Endothelial cell of umbilical vein (primary cell): ENCODE data around the gene SMURF1. TPM values are rescaled to one million over a fixed set of nuclear protein-coding genes. Genes with fewer than 3 reads are reported as not detected.

ENCODE experiments used
- BruUV-seq: library from RNA; stranded (reverse); fragments of 400-500 nt; replicated peaks from 2 replicates; lab custom pipeline; 2021; lab: Mats Ljungman, UMichigan
- CTCF ChIA-PET: fragments of 300-600, 350-600 bp; sonication (Branson Sonifier 250); formaldehyde crosslinking; loops from one replicate; lab custom pipeline; 2021; ENCODE audit warnings: antibody characterized with exemption, inconsistent platforms; lab: Charles Lee
- POLR2A ChIA-PET: fragments of 300-600, 350-600 bp; sonication (Branson Sonifier 250); formaldehyde crosslinking; loops from one replicate; lab custom pipeline; 2021; ENCODE audit warnings: antibody characterized with exemption, inconsistent platforms; lab: Charles Lee
- DNase-seq: peaks from one replicate; pipeline ENCODE4 v3.0.0-alpha.2; 2011; ENCODE audit warnings: low read depth, low spot score
- FAIRE-seq: peaks from 2 replicates; lab custom pipeline; 2011; peaks lifted over from hg19 to GRCh38; lab: Jason Lieb, UNC
- H2AFZ ChIP-seq: 2 replicates; pipeline ENCODE4 v1.6.0; 2012; ENCODE audit warnings: low read depth, low read length, control low read depth, inconsistent platforms
- H3K27ac ChIP-seq: 2 replicates; pipeline ENCODE4 v1.5.1; 2011; ENCODE audit warnings: low read depth, mild to moderate bottlenecking, control low read depth, low read length, moderate library complexity; ENCODE audit not compliant: insufficient read depth
- H3K27me3 ChIP-seq, 2 experiments: 2 replicates each; pipeline versions ENCODE4 v1.6.0 to v1.6.1; 2011; ENCODE audit warnings: low read length in 2 of 2, mixed read lengths in 1 of 2; ENCODE audit not compliant: control insufficient read depth in 2 of 2, insufficient read depth in 2 of 2
- H3K36me3 ChIP-seq, 2 experiments: 2 replicates in 1 of 2; 3 replicates in 1 of 2; pipeline ENCODE4 v1.5.1; 2011; ENCODE audit warnings: low read length in 2 of 2, mild to moderate bottlenecking in 1 of 2, moderate library complexity in 1 of 2; ENCODE audit not compliant: control insufficient read depth in 2 of 2, insufficient read depth in 2 of 2; ENCODE audit errors: extremely low read depth in 1 of 2
- H3K4me1 ChIP-seq: 3 replicates; pipeline ENCODE4 v1.5.1; 2011; ENCODE audit warnings: mild to moderate bottlenecking, low read length; ENCODE audit not compliant: control insufficient read depth, insufficient read depth; ENCODE audit errors: extremely low read depth
- H3K4me2 ChIP-seq: 2 replicates; pipeline ENCODE4 v1.6.1; 2011; ENCODE audit warnings: low read length, control low read depth, mixed read lengths; ENCODE audit not compliant: insufficient read depth
- H3K4me3 ChIP-seq, 3 experiments: fragments of 200-600 bp in 1 of 3; sonication (generic), shearing (Covaris generic) in 1 of 3; replicated peaks in 1 of 3; 2 replicates each; pipeline ENCODE4 v1.5.1; 2011 to 2016; ENCODE audit warnings: control low read depth in 3 of 3, low read length in 3 of 3, mild to moderate bottlenecking in 2 of 3, inconsistent platforms in 1 of 3, low read depth in 1 of 3, moderate library complexity in 1 of 3; ENCODE audit not compliant: insufficient read depth in 1 of 3
- H3K79me2 ChIP-seq: 2 replicates; pipeline ENCODE4 v1.6.0; 2012; ENCODE audit warnings: low read length, inconsistent platforms; ENCODE audit not compliant: control insufficient read depth, insufficient read depth
- H3K9ac ChIP-seq: replicated peaks from 2 replicates; pipeline ENCODE3; 2011; ENCODE audit warnings: low read length, control low read depth; ENCODE audit not compliant: insufficient read depth; ENCODE audit errors: extremely low read depth
- H3K9me1 ChIP-seq: replicated peaks from 3 replicates; pipeline ENCODE4 v1.6.0; 2011; ENCODE audit warnings: mild to moderate bottlenecking, low read length; ENCODE audit not compliant: control insufficient read depth, insufficient read depth; ENCODE audit errors: extremely low read depth
- H3K9me3 ChIP-seq: replicated peaks from 2 replicates; pipeline ENCODE4 v1.5.1; 2012; ENCODE audit warnings: low read length, inconsistent platforms; ENCODE audit not compliant: control insufficient read depth, insufficient read depth
- H4K20me1 ChIP-seq: replicated peaks from 2 replicates; pipeline ENCODE3; 2011; ENCODE audit warnings: mild to moderate bottlenecking, low read length; ENCODE audit not compliant: control insufficient read depth, insufficient read depth; ENCODE audit errors: extremely low read depth
- EZH2 ChIP-seq: IDR thresholded peaks from 2 replicates; pipeline ENCODE4 v1.6.1; 2012; ENCODE audit warnings: borderline replicate concordance, low read depth, mild to moderate bottlenecking, moderate library complexity, low read length, inconsistent platforms; ENCODE audit not compliant: severe bottlenecking
- FOS ChIP-seq: IDR thresholded peaks from 2 replicates; pipeline ENCODE4 v1.6.1; 2011; ENCODE audit warnings: mild to moderate bottlenecking, low read length, moderate library complexity, borderline replicate concordance; ENCODE audit not compliant: insufficient read depth
- GATA2 ChIP-seq: IDR thresholded peaks from 2 replicates; pipeline ENCODE4 v1.7.0; 2011; ENCODE audit warnings: low read depth, mild to moderate bottlenecking, moderate library complexity, mixed read lengths, low read length; ENCODE audit not compliant: insufficient read length, insufficient read depth
- JUN ChIP-seq: IDR thresholded peaks from 2 replicates; pipeline ENCODE4 v1.6.1; 2011; ENCODE audit warnings: borderline replicate concordance, low read depth; ENCODE audit not compliant: insufficient read length, insufficient read depth
- MYC ChIP-seq: IDR thresholded peaks from one replicate; pipeline ENCODE4 v1.6.1; 2011; ENCODE audit warnings: mild to moderate bottlenecking, low read depth, low read length
- POLR2A ChIP-seq: IDR thresholded peaks from 2 replicates; pipeline ENCODE4 v1.6.1; 2012; ENCODE audit warnings: low read depth, mild to moderate bottlenecking, control low read depth, low read length
- POLR2AphosphoS5 ChIP-seq: IDR thresholded peaks from 2 replicates; pipeline ENCODE4 v1.6.1; 2012; ENCODE audit warnings: low read depth, mild to moderate bottlenecking, control low read depth, low read length, moderate library complexity; ENCODE audit not compliant: insufficient read depth
- dilution Hi-C: fragments of 300-500 bp; cut with MboI; formaldehyde crosslinking; loops from one replicate; pipeline ENCODE4 v1.15.0; 2019; ENCODE audit warnings: low sequenced_read_pairs; ENCODE audit not compliant: extremely low pct_ligation_motif_present
- intact Hi-C: fragments of 100-400 bp; cut with micrococcal nuclease; formaldehyde crosslinking; loops from one replicate; pipeline ENCODE4 v1.10.0; 2022
- polyA plus RNA-seq, 4 experiments: library from polyadenylated mRNA; depleted of rRNA in 3 of 4; stranded (reverse) in 3 of 4; unstranded in 1 of 4; fragments of >200 nt; gene quantifications; 2 replicates each; pipeline versions ENCODE4 v1.2.1 to v1.2.3, GENCODE V29; 2011 to 2012; ENCODE audit warnings: missing spikeins in 1 of 4
- total RNA-seq: library from RNA; stranded (reverse); gene quantifications from 2 replicates; pipeline ENCODE4 v1.2.3, GENCODE V29; 2021
- TF ChIP-seq, protein P1 (sequence below): IDR thresholded peaks from 2 replicates; pipeline ENCODE4 v1.6.1; 2011; ENCODE audit not compliant: insufficient read depth, insufficient read length
- TF ChIP-seq, protein P2 (sequence below), 2 donors: IDR thresholded peaks; 1 replicate in 1 of 2; 2 replicates in 1 of 2; pipeline ENCODE4 v1.5.1; 2011; ENCODE audit warnings: low read length in 2 of 2, mild to moderate bottlenecking in 2 of 2, moderate library complexity in 2 of 2, control low read depth in 1 of 2, inconsistent platforms in 1 of 2, low read depth in 1 of 2; ENCODE audit not compliant: insufficient read depth in 1 of 2; ENCODE audit errors: extremely low read depth in 1 of 2

Gene SMURF1
- total and polyA plus RNA-seq, 2 donors (not counting 3 experiments of a cell fraction or from before 2014, with no cell fraction given), result 11.5 to 22.8 TPM

DNA sequence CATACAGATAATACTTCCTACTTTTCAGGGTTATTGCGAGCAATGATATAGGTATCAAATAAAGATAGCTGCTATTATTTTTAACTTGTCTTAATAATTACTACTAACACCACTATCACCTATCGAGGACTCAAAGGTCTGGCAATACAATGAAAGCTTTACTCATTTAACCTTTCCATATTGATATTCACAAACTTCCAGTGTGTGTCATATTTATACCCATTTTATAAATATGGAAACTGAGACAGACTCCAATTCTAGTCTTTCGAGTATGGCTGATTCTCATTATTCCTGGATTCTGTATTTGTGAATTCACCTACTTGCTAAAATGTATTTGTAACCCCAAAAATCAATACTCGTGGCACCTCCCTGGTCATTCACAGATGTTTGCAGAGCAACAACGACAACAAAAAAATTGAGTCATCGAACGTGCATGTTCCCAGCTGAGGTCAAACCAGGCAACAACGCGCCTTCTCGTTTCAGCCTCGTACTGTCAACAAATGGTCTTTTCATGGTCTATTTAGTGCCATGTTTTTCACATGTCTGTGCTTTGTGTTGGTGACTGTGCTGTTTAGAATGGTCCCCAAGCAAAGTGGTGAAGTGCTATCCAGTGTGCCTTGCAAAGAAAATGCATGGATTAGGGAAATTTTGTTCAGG is 51.7 kb downstream of the SMURF1 start:
- DNase-seq, result no peak
- Histone ChIP-seq H3K9ac (no peak overlapping the region), H3K36me3 (no peaks in the 10 kb centered on the region), H2AFZ (no peak overlapping the region), H3K9me3 (no peaks in the 10 kb centered on the region), H3K79me2 (peaks cover 70% of the 10 kb centered on the region), H3K27ac (no peak overlapping the region), H3K27me3 (no peaks in the 10 kb centered on the region), H3K4me2 (no peak overlapping the region), H3K4me3 (no peak overlapping the region), H4K20me1 (peaks cover 6% of the 10 kb centered on the region), H3K4me1 (no peaks in the 10 kb centered on the region), H3K9me1 (no peaks in the 10 kb centered on the region)
- dilution Hi-C loops (no loop called here), intact Hi-C loops (no loop called here)
- ChIA-PET CTCF (no interaction called here), POLR2A (no interaction called here)
- no TSS peak for BruUV-seq
- TF ChIP-seq EZH2 (no peak), GATA2 (no peak), FOS (no peak), POLR2AphosphoS5 (no peak), POLR2A (no peak), MYC (no peak), JUN (no peak)
- TF ChIP-seq, protein P1, sequence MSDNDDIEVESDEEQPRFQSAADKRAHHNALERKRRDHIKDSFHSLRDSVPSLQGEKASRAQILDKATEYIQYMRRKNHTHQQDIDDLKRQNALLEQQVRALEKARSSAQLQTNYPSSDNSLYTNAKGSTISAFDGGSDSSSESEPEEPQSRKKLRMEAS, result no peak
- TF ChIP-seq, protein P2, sequence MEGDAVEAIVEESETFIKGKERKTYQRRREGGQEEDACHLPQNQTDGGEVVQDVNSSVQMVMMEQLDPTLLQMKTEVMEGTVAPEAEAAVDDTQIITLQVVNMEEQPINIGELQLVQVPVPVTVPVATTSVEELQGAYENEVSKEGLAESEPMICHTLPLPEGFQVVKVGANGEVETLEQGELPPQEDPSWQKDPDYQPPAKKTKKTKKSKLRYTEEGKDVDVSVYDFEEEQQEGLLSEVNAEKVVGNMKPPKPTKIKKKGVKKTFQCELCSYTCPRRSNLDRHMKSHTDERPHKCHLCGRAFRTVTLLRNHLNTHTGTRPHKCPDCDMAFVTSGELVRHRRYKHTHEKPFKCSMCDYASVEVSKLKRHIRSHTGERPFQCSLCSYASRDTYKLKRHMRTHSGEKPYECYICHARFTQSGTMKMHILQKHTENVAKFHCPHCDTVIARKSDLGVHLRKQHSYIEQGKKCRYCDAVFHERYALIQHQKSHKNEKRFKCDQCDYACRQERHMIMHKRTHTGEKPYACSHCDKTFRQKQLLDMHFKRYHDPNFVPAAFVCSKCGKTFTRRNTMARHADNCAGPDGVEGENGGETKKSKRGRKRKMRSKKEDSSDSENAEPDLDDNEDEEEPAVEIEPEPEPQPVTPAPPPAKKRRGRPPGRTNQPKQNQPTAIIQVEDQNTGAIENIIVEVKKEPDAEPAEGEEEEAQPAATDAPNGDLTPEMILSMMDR (IDR thresholded peaks at IDR 0.05; ENCODE audit: extremely low read depth in 1 of 2, insufficient read depth in 1 of 2, low read depth in 1 of 2, low read length in 2 of 2), result no peak
- FAIRE-seq, result no peak
